ENCODE measurements around the gene CDH23.

DNA sequence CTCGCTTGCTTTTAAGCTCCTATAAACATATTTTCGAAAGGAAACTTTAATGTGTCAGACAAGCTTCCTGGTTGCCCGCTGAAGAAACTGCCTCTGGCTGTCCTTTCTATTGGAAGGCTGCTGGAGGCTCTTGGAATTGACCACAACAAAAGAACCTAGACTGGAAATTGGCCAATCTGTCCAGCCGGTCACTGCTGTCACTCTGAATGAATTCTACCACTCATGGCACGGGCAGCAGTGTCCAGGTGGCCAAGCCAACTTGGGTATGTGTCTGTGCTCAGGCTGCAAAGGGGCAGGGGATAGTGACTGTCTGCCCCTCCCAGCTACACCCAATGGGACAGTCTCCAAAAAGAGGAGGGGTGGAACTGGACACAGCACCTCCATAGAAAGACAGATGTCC lies 57.6 kb downstream of the CDH23 start:
- TF ChIP-seq EZH2phosphoT487 (IDR thresholded peaks at IDR 0.05; ENCODE audit: insufficient read depth, low read depth) (no peak), EZH2 (IDR thresholded peaks at IDR 0.05; ENCODE audit: insufficient read depth, poor library complexity, severe bottlenecking) (no peak)

Data from GM23248 (cell line).